Right lobe of liver (tissue), 6 donors: ENCODE data around the gene TLE2. TPM values are rescaled to one million over a fixed set of nuclear protein-coding genes. Genes with fewer than 3 reads are reported as not detected.
"Not testable (repeated sequence)": the region's sequence is repeated elsewhere in the genome, so short reads cannot be mapped to it uniquely, and the experiment has no call there.

Source experiments
- ATAC-seq, 4 donors: fragments of 200-7000 bp; cut with Tn5 transposase; one replicate each; pipeline ENCODE4 v1.9.1; 2020; ENCODE audit warnings: mild to moderate bottlenecking in 4 of 4, moderate library complexity in 4 of 4
- DNase-seq, 3 donors: peaks; one replicate each; pipeline ENCODE4 v3.0.0-alpha.2; 2020
- H3K27ac ChIP-seq, 3 donors: fragments of 200-600 bp; one replicate each; pipeline ENCODE4 v1.8.0; 2022
- H3K27me3 ChIP-seq, 2 donors: fragments of 200-600 bp; one replicate each; pipeline ENCODE4 v1.8.0; 2022
- H3K36me3 ChIP-seq, 4 donors: fragments of 200-600 bp; sonication (generic) in 1 of 4; one replicate each; pipeline versions ENCODE4 v1.5.1 to v1.8.0; 2017 to 2022; ENCODE audit warnings: control low read depth in 1 of 4
- H3K4me1 ChIP-seq, 4 donors: fragments of 200-600 bp; sonication (generic) in 1 of 4; one replicate each; pipeline versions ENCODE4 v1.5.1 to v1.8.0; 2017 to 2022; ENCODE audit warnings: control low read depth in 1 of 4
- H3K4me3 ChIP-seq, 3 donors: fragments of 200-600 bp; one replicate each; pipeline ENCODE4 v1.8.0; 2022
- H3K9me3 ChIP-seq, 4 donors: fragments of 200-600 bp; sonication (generic) in 1 of 4; one replicate each; pipeline versions ENCODE4 v1.5.1 to v1.8.0; 2017 to 2022; ENCODE audit warnings: control low read depth in 1 of 4
- CTCF ChIP-seq, 4 donors: fragments of 200-600 bp in 3 of 4; fragments of 450-650 bp in 1 of 4; IDR thresholded peaks; one replicate each; pipeline versions ENCODE4 v1.5.1 to v1.8.0; 2016 to 2022; ENCODE audit warnings: antibody characterized with exemption in 4 of 4, mild to moderate bottlenecking in 2 of 4
- POLR2A ChIP-seq: fragments of 450-650 bp; IDR thresholded peaks from one replicate; pipeline ENCODE4 v1.6.1; 2017; ENCODE audit warnings: antibody characterized with exemption, mild to moderate bottlenecking
- WGBS: methylation state at CpG from one replicate; pipeline ENCODE4 v1.1.6; 2018; ENCODE audit warnings: low coverage, low lambda C conversion rate; ENCODE audit not compliant: insufficient coverage; ENCODE audit errors: missing lambda C conversion rate; 5-methylcytosine and 5-hydroxymethylcytosine counted together
- intact Hi-C, 2 donors: fragments of 100-400 bp; cut with DNase I; formaldehyde crosslinking; loops; one replicate each; pipeline versions ENCODE4 v1.11.2 to v1.14.1; 2022
- total RNA-seq, 6 experiments: library from RNA; depleted of rRNA in 2 of 6; stranded (reverse); fragments of >200 nt in 2 of 6; fragmentation: NEBNext Ultra II Directional in 3 of 6; extraction: Animal tissue kit (Norgen Biotek cat#: 25700) in 3 of 6; gene quantifications; one replicate each; pipeline versions ENCODE4 v1.1.0 to v1.2.4, GENCODE V29; 2016 to 2023
- donor health status: DM: no; HTN: yes; CAD: no.
- donor health status: DM: no; HTN: no; CAD: no.
- donor health status: DM: no; HTN: no; CAD: no.
- donor health status: DM: no; HTN: yes; CAD: no.
- donor health status: DM: no; HTN: yes; CAD: no.

TLE2 gene
- total RNA-seq, 6 experiments from 2014 or later: 6.1 to 20.6 (median 9.3) TPM

GRCh38 chr19:3039641-3040077 is 10.6 kb upstream of the TLE2 start:
- Histone ChIP-seq H3K27me3 (no peaks in the 10 kb centered on the region), H3K36me3 (no peaks in the 10 kb centered on the region), H3K4me3 (no peak overlapping the region), H3K4me1 (peaks cover 0 to 12% (median 3%) of the 10 kb centered on the region in 4 donors), H3K27ac (no peak overlapping the region), H3K9me3 (no peaks in the 10 kb centered on the region)
- intact Hi-C loops: loop anchor here in 1 of 2 donors (10.0 kb wide), 1 partner anchor 65 kb away; the partner anchor contains the start of gene TLE6
- no peak for TF ChIP-seq POLR2A
- TF ChIP-seq CTCF (IDR thresholded peaks at IDR 0.05): peak in 2 of 4 donors; percentile 12 to 17
- WGBS: 65% methylated on average over 10 of the region's 17 CpGs
- DNase-seq (no peak), ATAC-seq (no peak)

GRCh38 chr19:3039125-3039524 is 10.0 kb upstream of the TLE2 start:
- Histone ChIP-seq H3K4me3 (no peak overlapping the region), H3K27ac (no peak overlapping the region), H3K36me3 (no peaks in the 10 kb centered on the region), H3K9me3 (no peaks in the 10 kb centered on the region), H3K4me1 (peaks cover 0 to 18% (median 3%) of the 10 kb centered on the region in 4 donors), H3K27me3 (no peaks in the 10 kb centered on the region)
- intact Hi-C loops: loop anchor here in 1 of 2 donors (10.0 kb wide), 1 partner anchor 64 kb away; the partner anchor contains the start of gene TLE6
- 81% methylated on average over 5 of the region's 5 CpGs for WGBS
- ATAC-seq: no peak
- no peak for DNase-seq
- TF ChIP-seq POLR2A: no peak

GRCh38 chr19:3038214-3038613 is 9.1 kb upstream of the TLE2 start:
- H3K4me3 ChIP-seq: no peak overlapping the region
- H3K9me3 ChIP-seq: no peaks in the 10 kb centered on the region
- no peak overlapping the region for H3K27ac ChIP-seq
- intact Hi-C loops: loop anchor here in 1 of 2 donors (10.0 kb wide), 1 partner anchor 63 kb away; the partner anchor contains the start of gene TLE6
- ATAC-seq (no peak), DNase-seq (no peak)
- H3K4me1 ChIP-seq: peaks cover 0 to 24% (median 3%) of the 10 kb centered on the region in 4 donors
- no peak for TF ChIP-seq POLR2A
- TF ChIP-seq CTCF (IDR thresholded peaks at IDR 0.05): no peak
- 65% methylated on average over 3 of the region's 5 CpGs for WGBS
- H3K36me3 ChIP-seq: no peaks in the 10 kb centered on the region
- no peaks in the 10 kb centered on the region for H3K27me3 ChIP-seq

GRCh38 chr19:3036977-3037544 is 8.0 kb upstream of the TLE2 start:
- 94% methylated on average over 7 of the region's 14 CpGs for WGBS
- not testable (repeated sequence) for H3K4me3 ChIP-seq, H3K36me3 ChIP-seq, DNase-seq, ATAC-seq, H3K27me3 ChIP-seq, H3K9me3 ChIP-seq
- Histone ChIP-seq H3K27ac (peak overlapping the region in 2 of 3 donors; percentile 73 to 89), H3K4me1 (peaks cover 0 to 26% (median 8%) of the 10 kb centered on the region in 4 donors)
- intact Hi-C loops: loop anchor here in 1 of 2 donors (10.0 kb wide), 1 partner anchor 62 kb away; the partner anchor contains the start of gene TLE6

GRCh38 chr19:3036119-3036976 is 7.3 kb upstream of the TLE2 start:
- Histone ChIP-seq H3K27me3 (no peaks in the 10 kb centered on the region), H3K4me1 (peaks cover 0 to 26% (median 11%) of the 10 kb centered on the region in 4 donors), H3K27ac (peak overlapping the region; percentile 62 to 89 (median 73)), H3K4me3 (peak overlapping the region; percentile 52 to 64 (median 56)), H3K36me3 (no peaks in the 10 kb centered on the region), H3K9me3 (no peaks in the 10 kb centered on the region)
- peak; percentile 96 to 98 (median 98) for DNase-seq
- 9% methylated on average over 7 of the region's 44 CpGs for WGBS
- peak; percentile 35 for TF ChIP-seq POLR2A
- no peak for TF ChIP-seq CTCF (IDR thresholded peaks at IDR 0.05)
- intact Hi-C loops: loop anchor here in 1 of 2 donors (10.0 kb wide), 1 partner anchor 62 kb away; the partner anchor contains the start of gene TLE6
- ATAC-seq: peak; percentile 75 to 87 (median 80)
